Liver (tissue), 3 donors: Measurements from ENCODE around the gene CCDC195.
"Not testable (repeated sequence)": the region's sequence is repeated elsewhere in the genome, so short reads cannot be mapped to it uniquely, and the experiment has no call there.

Source experiments
- EGR1 ChIP-seq, 2 donors: IDR thresholded peaks; 2 replicates each; pipeline ENCODE4 v1.6.1; 2016 to 2018; ENCODE audit warnings: antibody characterized with exemption in 2 of 2, low read depth in 2 of 2
- HNF4G ChIP-seq: IDR thresholded peaks from 2 replicates; pipeline ENCODE4 v1.6.1; 2016; ENCODE audit warnings: antibody characterized with exemption
- JUND ChIP-seq, 2 donors: IDR thresholded peaks; 2 replicates each; pipeline ENCODE4 v1.6.1; 2016; ENCODE audit warnings: antibody characterized with exemption in 2 of 2
- RXRA ChIP-seq, 2 donors: IDR thresholded peaks; 2 replicates each; pipeline ENCODE4 v1.6.1; 2017 to 2018; ENCODE audit warnings: antibody characterized with exemption in 2 of 2, mild to moderate bottlenecking in 1 of 2
- TAF1 ChIP-seq: conservative IDR thresholded peaks from 2 replicates; pipeline ENCODE4 v1.6.1; 2016; ENCODE audit warnings: antibody characterized with exemption, mild to moderate bottlenecking
- TF ChIP-seq, protein P1 (sequence below): IDR thresholded peaks from 2 replicates; pipeline ENCODE4 v1.6.1; 2016; ENCODE audit warnings: antibody characterized with exemption, mild to moderate bottlenecking
- TF ChIP-seq, protein P2 (sequence below): fragments of 150-350 bp; IDR thresholded peaks from 2 replicates; pipeline ENCODE4 v1.5.1; 2017; ENCODE audit warnings: improper control_type of control experiment, low read depth, low read length; ENCODE audit not compliant: missing input control
- donor health status: healthy.
- donor health status: healthy.

DNA sequence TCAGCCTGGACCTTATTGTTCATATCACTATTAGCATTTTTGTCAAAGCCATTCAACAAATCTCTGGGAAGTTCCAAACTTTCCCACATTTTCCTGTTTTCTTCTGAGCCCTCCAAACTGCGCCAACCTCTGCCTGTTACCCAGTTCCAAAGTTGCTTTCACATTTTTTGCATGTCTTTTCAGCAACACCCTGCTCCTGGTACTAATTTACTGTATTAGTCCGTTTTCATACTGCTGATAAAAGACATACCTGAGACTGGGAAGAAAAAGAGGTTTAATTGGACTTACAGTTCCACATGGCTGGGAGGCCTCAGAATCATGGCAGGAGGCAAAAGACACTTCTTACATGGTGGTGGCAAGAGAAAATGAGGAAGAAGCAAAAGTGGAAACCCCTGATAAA, 52.8 kb downstream of the CCDC195 start:
- TF ChIP-seq, protein P1, sequence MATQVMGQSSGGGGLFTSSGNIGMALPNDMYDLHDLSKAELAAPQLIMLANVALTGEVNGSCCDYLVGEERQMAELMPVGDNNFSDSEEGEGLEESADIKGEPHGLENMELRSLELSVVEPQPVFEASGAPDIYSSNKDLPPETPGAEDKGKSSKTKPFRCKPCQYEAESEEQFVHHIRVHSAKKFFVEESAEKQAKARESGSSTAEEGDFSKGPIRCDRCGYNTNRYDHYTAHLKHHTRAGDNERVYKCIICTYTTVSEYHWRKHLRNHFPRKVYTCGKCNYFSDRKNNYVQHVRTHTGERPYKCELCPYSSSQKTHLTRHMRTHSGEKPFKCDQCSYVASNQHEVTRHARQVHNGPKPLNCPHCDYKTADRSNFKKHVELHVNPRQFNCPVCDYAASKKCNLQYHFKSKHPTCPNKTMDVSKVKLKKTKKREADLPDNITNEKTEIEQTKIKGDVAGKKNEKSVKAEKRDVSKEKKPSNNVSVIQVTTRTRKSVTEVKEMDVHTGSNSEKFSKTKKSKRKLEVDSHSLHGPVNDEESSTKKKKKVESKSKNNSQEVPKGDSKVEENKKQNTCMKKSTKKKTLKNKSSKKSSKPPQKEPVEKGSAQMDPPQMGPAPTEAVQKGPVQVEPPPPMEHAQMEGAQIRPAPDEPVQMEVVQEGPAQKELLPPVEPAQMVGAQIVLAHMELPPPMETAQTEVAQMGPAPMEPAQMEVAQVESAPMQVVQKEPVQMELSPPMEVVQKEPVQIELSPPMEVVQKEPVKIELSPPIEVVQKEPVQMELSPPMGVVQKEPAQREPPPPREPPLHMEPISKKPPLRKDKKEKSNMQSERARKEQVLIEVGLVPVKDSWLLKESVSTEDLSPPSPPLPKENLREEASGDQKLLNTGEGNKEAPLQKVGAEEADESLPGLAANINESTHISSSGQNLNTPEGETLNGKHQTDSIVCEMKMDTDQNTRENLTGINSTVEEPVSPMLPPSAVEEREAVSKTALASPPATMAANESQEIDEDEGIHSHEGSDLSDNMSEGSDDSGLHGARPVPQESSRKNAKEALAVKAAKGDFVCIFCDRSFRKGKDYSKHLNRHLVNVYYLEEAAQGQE: not testable (repeated sequence)
- not testable (repeated sequence) for TF ChIP-seq JUND (IDR thresholded peaks at IDR 0.05); EGR1 (IDR thresholded peaks at IDR 0.05; ENCODE audit: low read depth in 2 of 2); HNF4G; TAF1; RXRA (IDR thresholded peaks at IDR 0.05)
- TF ChIP-seq, protein P2, sequence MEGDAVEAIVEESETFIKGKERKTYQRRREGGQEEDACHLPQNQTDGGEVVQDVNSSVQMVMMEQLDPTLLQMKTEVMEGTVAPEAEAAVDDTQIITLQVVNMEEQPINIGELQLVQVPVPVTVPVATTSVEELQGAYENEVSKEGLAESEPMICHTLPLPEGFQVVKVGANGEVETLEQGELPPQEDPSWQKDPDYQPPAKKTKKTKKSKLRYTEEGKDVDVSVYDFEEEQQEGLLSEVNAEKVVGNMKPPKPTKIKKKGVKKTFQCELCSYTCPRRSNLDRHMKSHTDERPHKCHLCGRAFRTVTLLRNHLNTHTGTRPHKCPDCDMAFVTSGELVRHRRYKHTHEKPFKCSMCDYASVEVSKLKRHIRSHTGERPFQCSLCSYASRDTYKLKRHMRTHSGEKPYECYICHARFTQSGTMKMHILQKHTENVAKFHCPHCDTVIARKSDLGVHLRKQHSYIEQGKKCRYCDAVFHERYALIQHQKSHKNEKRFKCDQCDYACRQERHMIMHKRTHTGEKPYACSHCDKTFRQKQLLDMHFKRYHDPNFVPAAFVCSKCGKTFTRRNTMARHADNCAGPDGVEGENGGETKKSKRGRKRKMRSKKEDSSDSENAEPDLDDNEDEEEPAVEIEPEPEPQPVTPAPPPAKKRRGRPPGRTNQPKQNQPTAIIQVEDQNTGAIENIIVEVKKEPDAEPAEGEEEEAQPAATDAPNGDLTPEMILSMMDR: not testable (repeated sequence)
